Fibroblast of lung (primary cell): Measurements from ENCODE around the gene HMSD. TPM values are rescaled to one million over a fixed set of nuclear protein-coding genes. Genes with fewer than 3 reads are reported as not detected.
A peak's percentile ranks its signal among the peaks of the same experiment; 100 is the strongest.

Experiments used
- DNase-seq, 2 donors: peaks; one replicate each; pipeline versions ENCODE4 v3.0.0 to v3.0.0-alpha.2; 2010; ENCODE audit warnings: low read depth in 2 of 2
- H2AFZ ChIP-seq: 2 replicates; pipeline ENCODE4 v1.5.1; 2012; ENCODE audit warnings: low read length, control low read depth, inconsistent platforms
- H3K27ac ChIP-seq: 2 replicates; pipeline ENCODE4 v1.5.1; 2011; ENCODE audit warnings: low read length, control low read depth; ENCODE audit not compliant: insufficient read depth
- H3K27me3 ChIP-seq: 2 replicates; pipeline ENCODE4 v1.5.1; 2011; ENCODE audit warnings: mild to moderate bottlenecking, low read length; ENCODE audit not compliant: control insufficient read depth, insufficient read depth
- H3K36me3 ChIP-seq: 2 replicates; pipeline ENCODE4 v1.5.1; 2011; ENCODE audit warnings: low read length; ENCODE audit not compliant: control insufficient read depth, insufficient read depth
- H3K4me1 ChIP-seq: 2 replicates; pipeline ENCODE4 v1.5.1; 2011; ENCODE audit warnings: low read length; ENCODE audit not compliant: control insufficient read depth, insufficient read depth; ENCODE audit errors: extremely low read depth
- H3K4me2 ChIP-seq: 2 replicates; pipeline ENCODE4 v1.5.1; 2011; ENCODE audit warnings: low read length, control low read depth; ENCODE audit not compliant: insufficient read depth; ENCODE audit errors: extremely low read depth
- H3K4me3 ChIP-seq, 4 experiments: fragments of 200-600 bp in 1 of 4; sonication (generic) in 1 of 4; replicated peaks in 1 of 4; 2 replicates each; pipeline ENCODE4 v1.5.1; 2011 to 2016; ENCODE audit warnings: low read length in 4 of 4, low read depth in 3 of 4, mild to moderate bottlenecking in 3 of 4, control low read depth in 2 of 4, inconsistent platforms in 1 of 4, mixed read lengths in 1 of 4; ENCODE audit not compliant: insufficient read depth in 1 of 4; ENCODE audit errors: control extremely low read depth in 1 of 4
- H3K79me2 ChIP-seq: 2 replicates; pipeline ENCODE4 v1.5.1; 2012; ENCODE audit warnings: mild to moderate bottlenecking, low read length, inconsistent platforms; ENCODE audit not compliant: control insufficient read depth, insufficient read depth
- H3K9ac ChIP-seq: 2 replicates; pipeline ENCODE4 v1.5.1; 2011; ENCODE audit warnings: mild to moderate bottlenecking, low read length, control low read depth; ENCODE audit not compliant: insufficient read depth
- H3K9me3 ChIP-seq: 2 replicates; pipeline ENCODE4 v1.5.1; 2012; ENCODE audit warnings: low read depth, low read length; ENCODE audit not compliant: control insufficient read depth, insufficient read depth
- H4K20me1 ChIP-seq: 2 replicates; pipeline ENCODE4 v1.5.1; 2011; ENCODE audit warnings: low read length; ENCODE audit not compliant: control insufficient read depth, insufficient read depth; ENCODE audit errors: extremely low read depth
- CTCF ChIP-seq, 2 donors: IDR thresholded peaks in 1 of 2; conservative IDR thresholded peaks in 1 of 2; 1 replicate in 1 of 2; 2 replicates in 1 of 2; pipeline ENCODE4 v1.5.1; 2011 to 2012; ENCODE audit warnings: low read length in 2 of 2, control low read depth in 1 of 2, inconsistent platforms in 1 of 2, low read depth in 1 of 2, mild to moderate bottlenecking in 1 of 2
- EZH2 ChIP-seq: IDR thresholded peaks from 2 replicates; pipeline ENCODE4 v1.5.1; 2012; ENCODE audit warnings: low read length, control low read depth, mild to moderate bottlenecking; ENCODE audit errors: missing control alignments
- polyA plus RNA-seq, 2 donors: library from polyadenylated mRNA; depleted of rRNA in 1 of 2; stranded (reverse) in 1 of 2; unstranded in 1 of 2; fragments of >200 nt; gene quantifications; 2 replicates each; pipeline ENCODE4 v1.2.1, GENCODE V29; 2011 to 2012; ENCODE audit warnings: missing spikeins in 1 of 2
- total RNA-seq: library from RNA; depleted of rRNA; stranded (reverse); fragments of >200 nt; gene quantifications from 2 replicates; pipeline ENCODE4 v1.2.1, GENCODE V29; 2014

HMSD gene
- total and polyA plus RNA-seq, 2 donors (not counting 1 experiment from before 2014, with no cell fraction given): 0.83 to 4.3 TPM

- DNase-seq: peak in 1 of 2 donors; percentile 35
- no peak overlapping the region for H2AFZ ChIP-seq
Observed at GRCh38 chr18:63951302-63951705, 2.2 kb downstream of the HMSD start.

DNA sequence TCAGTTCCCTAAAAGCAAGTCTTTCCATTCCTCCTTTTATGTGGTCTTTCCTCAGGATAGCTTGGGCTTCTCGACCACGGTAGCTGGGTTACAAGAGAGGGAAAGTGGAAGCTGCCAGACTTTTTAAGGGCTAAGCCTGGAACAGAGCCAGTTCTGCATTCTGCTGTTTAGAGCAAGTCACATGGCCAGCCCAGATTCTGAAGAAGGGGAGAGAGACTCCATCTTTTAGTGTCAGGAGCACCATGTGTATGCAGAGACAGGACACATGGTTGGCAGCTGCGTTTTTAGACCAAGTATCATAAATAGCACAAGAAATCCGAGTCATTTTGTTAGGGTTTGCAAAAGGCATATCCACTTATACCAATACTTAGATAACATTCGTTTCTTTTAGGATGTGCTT is 4.7 kb downstream of the HMSD start:
- H2AFZ ChIP-seq: no peak overlapping the region
- H3K36me3 ChIP-seq: no peaks in the 10 kb centered on the region

More at GRCh38 chr18:63951302-63951705, 2.2 kb downstream of the HMSD start:
- Histone ChIP-seq H3K9ac (no peak overlapping the region), H3K4me2 (no peak overlapping the region), H3K9me3 (no peaks in the 10 kb centered on the region), H4K20me1 (no peaks in the 10 kb centered on the region), H3K4me1 (no peaks in the 10 kb centered on the region), H3K4me3 (no peak overlapping the region), H3K36me3 (no peaks in the 10 kb centered on the region), H3K27me3 (no peaks in the 10 kb centered on the region), H3K27ac (no peak overlapping the region), H3K79me2 (no peaks in the 10 kb centered on the region)
- TF ChIP-seq CTCF (conservative IDR thresholded peaks at IDR 0.05 in 1 of 2, IDR thresholded peaks at IDR 0.05 in 1 of 2; ENCODE audit: low read depth in 1 of 2, low read length in 2 of 2) (peak; percentile 15 to 42), EZH2 (no peak)

GRCh38 chr18:63956755-63957154 is 7.7 kb downstream of the HMSD start:
- no peak overlapping the region for H3K4me3 ChIP-seq
- TF ChIP-seq EZH2: no peak
- TF ChIP-seq CTCF (conservative IDR thresholded peaks at IDR 0.05 in 1 of 2, IDR thresholded peaks at IDR 0.05 in 1 of 2; ENCODE audit: low read depth in 1 of 2, low read length in 2 of 2): no peak

More for the DNA sequence above, 4.7 kb downstream of the HMSD start:
- Histone ChIP-seq H3K27ac (no peak overlapping the region), H3K9me3 (no peaks in the 10 kb centered on the region), H3K4me2 (no peak overlapping the region), H3K4me3 (no peak overlapping the region), H3K9ac (no peak overlapping the region), H3K79me2 (no peaks in the 10 kb centered on the region), H4K20me1 (no peaks in the 10 kb centered on the region), H3K4me1 (no peaks in the 10 kb centered on the region), H3K27me3 (peaks cover 2% of the 10 kb centered on the region)
- DNase-seq: peak in 1 of 2 donors; percentile 46
- TF ChIP-seq EZH2 (no peak), CTCF (conservative IDR thresholded peaks at IDR 0.05 in 1 of 2, IDR thresholded peaks at IDR 0.05 in 1 of 2; ENCODE audit: low read depth in 1 of 2, low read length in 2 of 2) (no peak)

More at GRCh38 chr18:63956755-63957154, 7.7 kb downstream of the HMSD start:
- DNase-seq: no peak
- Histone ChIP-seq H2AFZ (no peak overlapping the region), H3K9me3 (no peaks in the 10 kb centered on the region), H3K27ac (no peak overlapping the region), H4K20me1 (no peaks in the 10 kb centered on the region), H3K27me3 (peaks cover 4% of the 10 kb centered on the region), H3K36me3 (no peaks in the 10 kb centered on the region), H3K4me2 (no peak overlapping the region), H3K79me2 (no peaks in the 10 kb centered on the region), H3K4me1 (no peaks in the 10 kb centered on the region), H3K9ac (no peak overlapping the region)
